Neural progenitor cell (in vitro differentiated cells): ENCODE measurements around the gene FARS2.

Source experiments
- CTCF ChIP-seq: fragments of 200-600 bp; sonication (generic); IDR thresholded peaks from 2 replicates; pipeline ENCODE4 v1.5.1; 2017; ENCODE audit warnings: antibody characterized with exemption, mild to moderate bottlenecking
- EZH2 ChIP-seq: fragments of 200-600 bp; sonication (generic); IDR thresholded peaks from 2 replicates; pipeline ENCODE4 v1.6.1; 2017; ENCODE audit warnings: antibody characterized with exemption, mild to moderate bottlenecking, moderate library complexity

GRCh38 chr6:5763407-5763806 is 502.1 kb downstream of the FARS2 start:
- no peak for TF ChIP-seq CTCF
- TF ChIP-seq EZH2: no peak
